NCI-H1436 treated with DMSO at 0.1 percent for 48 hours (cell line): Measurements from ENCODE around the gene PPP1R12B.
"Not testable (repeated sequence)": the region's sequence is repeated elsewhere in the genome, so short reads cannot be mapped to it uniquely, and the experiment has no call there.

Source experiments
- DNase-seq: peaks from one replicate; lab custom pipeline; 2025; lab: John Stamatoyannopoulos, UW

Gene PPP1R12B

GRCh38 chr1:202584707-202585589 lies 236.4 kb downstream of the PPP1R12B start:
- no peak for DNase-seq

- no peak for DNase-seq
Measured at GRCh38 chr1:202585590-202585933, 237.1 kb downstream of the PPP1R12B start.

GRCh38 chr1:202586018-202586821 lies 237.7 kb downstream of the PPP1R12B start:
- no peak for DNase-seq

- DNase-seq = no peak
Measured at GRCh38 chr1:202586871-202587270, 238.4 kb downstream of the PPP1R12B start.

- DNase-seq = no peak
Measured at GRCh38 chr1:202587859-202588485, 239.5 kb downstream of the PPP1R12B start.

- no peak for DNase-seq
Measured at GRCh38 chr1:202588503-202589189, 240.1 kb downstream of the PPP1R12B start.

- no peak for DNase-seq
Measured at GRCh38 chr1:202589190-202589930, 240.9 kb downstream of the PPP1R12B start.

- no peak for DNase-seq
Measured at GRCh38 chr1:202590126-202590525, 241.6 kb downstream of the PPP1R12B start.

- DNase-seq = no peak
Measured at GRCh38 chr1:202590975-202591411, 242.5 kb downstream of the PPP1R12B start.

- no peak for DNase-seq
Measured at GRCh38 chr1:202591515-202591914, 243.0 kb downstream of the PPP1R12B start.

- DNase-seq = no peak
Measured at GRCh38 chr1:202592146-202592545, 243.6 kb downstream of the PPP1R12B start.

- no peak for DNase-seq
Measured at GRCh38 chr1:202593845-202594244, 245.3 kb downstream of the PPP1R12B start.

- DNase-seq = no peak
Measured at GRCh38 chr1:202596638-202597037, 248.1 kb downstream of the PPP1R12B start.

- DNase-seq = no peak
Measured at GRCh38 chr1:202597090-202597761, 248.7 kb downstream of the PPP1R12B start.

- DNase-seq = no peak
Measured at GRCh38 chr1:202599669-202600431, 251.4 kb downstream of the PPP1R12B start.

- no peak for DNase-seq
Measured at GRCh38 chr1:202600432-202601041, 252.0 kb downstream of the PPP1R12B start.

GRCh38 chr1:202603435-202603834 lies 254.9 kb downstream of the PPP1R12B start:
- no peak for DNase-seq

- no peak for DNase-seq
Measured at GRCh38 chr1:202605515-202605914, 257.0 kb downstream of the PPP1R12B start.

GRCh38 chr1:202612036-202612435 lies 263.5 kb downstream of the PPP1R12B start:
- DNase-seq = not testable (repeated sequence)
